ENCODE measurements around the gene TAX1BP3. TPM values are rescaled to one million over a fixed set of nuclear protein-coding genes. Genes with fewer than 3 reads are reported as not detected.

The TAX1BP3 gene
- total RNA-seq, 1 donor from 2014 or later = 82.8 TPM

DNA sequence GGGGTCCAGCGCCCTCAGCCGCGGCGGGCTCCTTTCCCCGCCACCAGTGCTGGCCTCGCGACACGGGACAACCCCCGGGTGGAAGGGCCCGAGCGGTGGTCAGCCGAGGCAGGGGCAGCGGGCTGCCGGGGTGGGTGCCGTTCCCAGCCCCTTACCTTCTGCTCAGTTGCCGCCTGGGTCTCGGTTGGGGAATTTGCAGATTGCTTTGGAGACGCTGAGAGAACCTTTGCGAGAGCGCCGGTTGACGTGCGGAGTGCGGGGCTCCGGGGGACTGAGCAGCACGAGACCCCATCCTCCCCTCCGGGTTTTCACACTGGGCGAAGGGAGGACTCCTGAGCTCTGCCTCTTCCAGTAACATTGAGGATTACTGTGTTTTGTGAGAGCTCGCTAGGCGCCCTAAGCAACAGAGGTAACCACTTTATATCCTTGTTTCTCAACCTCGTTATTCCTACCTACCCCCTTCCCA lies 31.4 kb downstream of the TAX1BP3 start:
- Histone ChIP-seq H3K4me3 (peak overlapping the region; percentile 99), H3K36me3 (peaks cover 8% of the 10 kb centered on the region), H3K4me1 (peaks cover 38% of the 10 kb centered on the region), H3K27ac (peak overlapping the region; percentile 99), H3K9me3 (no peaks in the 10 kb centered on the region), H3K27me3 (ENCODE audit: low read depth) (no peaks in the 10 kb centered on the region)
- no peak for TF ChIP-seq CTCF (IDR thresholded peaks at IDR 0.05)
- ATAC-seq = peak; percentile 9 to 22
- intact Hi-C loops (cut with DNase I) = no loop called here
- DNase-seq = no peak

GRCh38 chr17:3636154-3636907 lies 32.0 kb downstream of the TAX1BP3 start, which contains the start of the genes CTNS and SHPK:
CTNS (plus strand) TSS chr17:3636760; CDS start chr17:3640207, 3,447 bp downstream.
SHPK (minus strand) TSS chr17:3636250; CDS start chr17:3636219, 31 bp downstream.
- intact Hi-C loops (cut with DNase I) = no loop called here
- peak; percentile 99 for ATAC-seq
- Histone ChIP-seq H3K27ac (peak within 1 kb of the TSS; percentile 99), H3K36me3 (peaks cover 8% of the 10 kb centered on the region), H3K4me3 (peak within 1 kb of the TSS; percentile 99), H3K9me3 (no peaks in the 10 kb centered on the region), H3K27me3 (ENCODE audit: low read depth) (no peaks in the 10 kb centered on the region), H3K4me1 (peaks cover 38% of the 10 kb centered on the region)
- peak; percentile 97 for DNase-seq
- no peak for TF ChIP-seq CTCF (IDR thresholded peaks at IDR 0.05)

GRCh38 chr17:3635474-3636153 lies 32.8 kb downstream of the TAX1BP3 start:
- peak in 1 of 2 donors; percentile 1 for ATAC-seq
- peaks cover 4% of the 10 kb centered on the region for H3K36me3 ChIP-seq

GRCh38 chr17:3632287-3632686 lies 36.1 kb downstream of the TAX1BP3 start:
- no peak for TF ChIP-seq CTCF (IDR thresholded peaks at IDR 0.05)
- H3K36me3 ChIP-seq = peaks cover 31% of the 10 kb centered on the region
- ATAC-seq (no peak), DNase-seq (no peak)
- H3K4me1 ChIP-seq = peaks cover 17% of the 10 kb centered on the region
- no peaks in the 10 kb centered on the region for H3K9me3 ChIP-seq
- no peak overlapping the region for H3K4me3 ChIP-seq
- no peaks in the 10 kb centered on the region for H3K27me3 ChIP-seq (ENCODE audit: low read depth)
- H3K27ac ChIP-seq = no peak overlapping the region
- intact Hi-C loops (cut with DNase I) = no loop called here

More at GRCh38 chr17:3635474-3636153, 32.8 kb downstream of the TAX1BP3 start:
- no peaks in the 10 kb centered on the region for H3K27me3 ChIP-seq (ENCODE audit: low read depth)
- no peaks in the 10 kb centered on the region for H3K9me3 ChIP-seq
- peak overlapping the region; percentile 99 for H3K4me3 ChIP-seq
- TF ChIP-seq CTCF (IDR thresholded peaks at IDR 0.05) = no peak
- peak overlapping the region; percentile 99 for H3K27ac ChIP-seq
- intact Hi-C loops (cut with DNase I) = no loop called here
- peaks cover 33% of the 10 kb centered on the region for H3K4me1 ChIP-seq
- no peak for DNase-seq

DNA sequence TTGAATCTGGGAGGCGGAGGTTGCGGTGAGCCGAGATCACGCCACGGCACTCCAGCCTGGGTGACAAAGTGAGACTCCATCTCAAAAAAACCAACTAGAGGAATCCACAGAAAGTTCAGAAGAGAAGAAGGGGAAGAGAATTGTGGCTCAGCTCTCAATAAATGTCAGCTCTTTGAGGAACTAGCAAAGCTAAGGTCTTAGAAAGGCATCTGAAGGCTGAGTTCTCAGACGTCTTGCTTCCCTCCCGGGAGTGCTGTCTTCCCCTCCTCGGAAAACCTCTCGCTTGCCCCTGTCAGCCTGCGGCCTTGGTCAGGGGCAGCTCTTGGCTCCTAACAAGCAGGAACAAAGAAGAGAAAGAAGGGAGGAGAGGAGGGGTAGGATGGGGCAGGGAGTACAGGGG lies 37.6 kb downstream of the TAX1BP3 start:
- H3K27me3 ChIP-seq (ENCODE audit: low read depth) = no peaks in the 10 kb centered on the region
- H3K27ac ChIP-seq = no peak overlapping the region
- intact Hi-C loops (cut with DNase I) = no loop called here
- peaks cover 39% of the 10 kb centered on the region for H3K36me3 ChIP-seq
- H3K9me3 ChIP-seq = no peaks in the 10 kb centered on the region
- ATAC-seq (no peak), DNase-seq (no peak)
- H3K4me1 ChIP-seq = peaks cover 14% of the 10 kb centered on the region
- no peak for TF ChIP-seq CTCF (IDR thresholded peaks at IDR 0.05)
- H3K4me3 ChIP-seq = no peak overlapping the region

All from lower lobe of right lung (tissue), 2 donors.